ENCODE data around the gene TTC22.

The TTC22 gene

DNA sequence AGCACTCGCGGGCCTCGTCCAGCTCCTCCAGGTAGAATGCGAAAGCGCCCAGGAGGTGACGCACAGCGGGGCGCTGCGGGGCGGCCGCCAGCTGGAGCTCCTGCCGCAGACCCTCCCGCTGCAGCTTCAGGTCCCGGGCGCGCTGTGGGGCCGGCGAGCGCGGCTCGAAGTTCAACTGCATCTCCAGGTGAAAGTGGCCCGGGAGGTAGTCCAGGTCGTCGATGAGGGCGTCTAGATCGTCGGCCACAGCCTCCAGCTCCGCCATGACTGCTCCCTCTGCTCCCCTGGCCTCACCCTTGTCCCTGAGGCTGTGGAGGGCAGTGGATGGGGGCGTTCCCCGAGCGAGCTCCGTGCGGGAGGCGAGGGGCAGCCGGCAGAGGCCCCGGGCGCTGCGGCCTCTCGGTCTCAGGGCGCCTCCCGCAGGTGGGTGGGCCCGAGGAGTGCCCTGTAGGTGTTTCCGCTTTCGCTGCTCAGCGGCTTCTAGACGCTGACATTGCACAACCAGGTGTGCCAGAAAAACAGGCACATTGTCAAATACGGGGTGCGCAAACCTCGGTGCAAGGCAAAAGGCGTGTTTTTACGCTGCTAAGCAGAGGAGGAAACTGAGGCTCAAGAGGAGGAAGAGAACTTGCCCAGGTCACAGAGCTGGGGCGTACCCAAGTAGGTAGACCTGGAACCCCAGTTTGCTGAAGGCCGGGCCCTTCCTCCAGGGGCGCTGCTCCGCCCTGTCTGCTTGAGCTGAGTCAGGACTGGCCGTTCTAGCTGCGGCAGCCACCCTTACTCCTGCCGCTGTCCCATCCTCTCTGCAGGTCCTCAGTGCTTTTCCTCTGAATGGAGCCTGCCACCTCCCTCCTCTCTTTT is at the start of gene TTC22:
TSS of gene TTC22 (minus strand) at position 425 of the 861 bp plus-strand sequence. CDS start at position 265, 160 bp downstream.
- peak; percentile 18 for DNase-seq (ENCODE audit: low read depth, low spot score)

DNA sequence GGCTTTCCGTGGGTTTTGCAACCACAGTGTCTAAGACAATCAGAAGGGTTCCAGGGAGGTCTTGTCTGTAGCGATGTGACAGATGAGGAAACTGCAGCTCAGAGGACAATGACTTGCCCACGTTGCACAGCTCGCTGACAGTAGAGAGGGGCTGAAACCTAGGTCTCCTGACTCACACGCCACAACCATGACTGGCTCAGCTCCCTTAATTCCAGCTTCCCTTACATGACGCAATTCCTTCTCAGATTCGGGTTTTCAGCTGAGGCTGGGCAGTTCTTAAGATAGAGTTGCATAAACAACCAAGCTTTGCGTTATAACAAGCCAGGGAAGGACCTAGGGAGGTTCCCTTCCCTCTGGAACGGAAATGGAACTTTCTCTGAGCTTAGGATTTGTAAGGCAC is 49.6 kb upstream of the TTC22 start:
- DNase-seq (ENCODE audit: low read depth, low spot score): peak; percentile 82

DNA sequence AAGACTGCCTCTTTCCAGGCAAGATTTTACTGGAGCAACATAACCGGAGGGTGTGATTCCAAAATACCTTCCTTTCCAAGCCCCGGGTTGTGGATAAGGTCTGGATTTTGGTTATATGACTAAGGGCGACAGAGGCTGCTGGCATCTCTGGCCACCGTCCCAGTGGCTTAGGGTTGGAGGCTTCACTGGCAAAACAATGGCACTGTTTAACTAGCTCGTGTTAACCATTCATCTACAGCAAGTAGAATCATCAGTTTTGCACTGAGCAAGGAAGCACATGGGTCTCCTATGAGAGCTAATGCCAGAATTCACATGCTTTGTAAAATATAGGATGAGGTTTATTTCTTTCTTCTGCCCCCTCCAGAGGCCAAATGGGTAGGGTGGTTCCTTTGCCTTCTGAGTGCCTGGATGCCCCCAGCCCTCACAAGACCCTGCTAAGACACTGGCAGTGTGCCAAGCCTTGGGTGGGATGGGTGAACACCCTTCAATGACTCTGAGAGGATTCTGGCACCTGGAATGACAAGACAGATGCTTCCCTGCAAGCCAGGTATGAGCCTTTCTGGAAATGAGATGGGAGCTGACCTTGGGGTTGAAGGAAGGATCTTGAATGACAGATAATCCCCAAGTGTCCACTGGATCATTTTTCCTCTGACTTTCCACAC is 49.1 kb upstream of the TTC22 start:
- peak; percentile 55 for DNase-seq (ENCODE audit: low read depth, low spot score)

DNA sequence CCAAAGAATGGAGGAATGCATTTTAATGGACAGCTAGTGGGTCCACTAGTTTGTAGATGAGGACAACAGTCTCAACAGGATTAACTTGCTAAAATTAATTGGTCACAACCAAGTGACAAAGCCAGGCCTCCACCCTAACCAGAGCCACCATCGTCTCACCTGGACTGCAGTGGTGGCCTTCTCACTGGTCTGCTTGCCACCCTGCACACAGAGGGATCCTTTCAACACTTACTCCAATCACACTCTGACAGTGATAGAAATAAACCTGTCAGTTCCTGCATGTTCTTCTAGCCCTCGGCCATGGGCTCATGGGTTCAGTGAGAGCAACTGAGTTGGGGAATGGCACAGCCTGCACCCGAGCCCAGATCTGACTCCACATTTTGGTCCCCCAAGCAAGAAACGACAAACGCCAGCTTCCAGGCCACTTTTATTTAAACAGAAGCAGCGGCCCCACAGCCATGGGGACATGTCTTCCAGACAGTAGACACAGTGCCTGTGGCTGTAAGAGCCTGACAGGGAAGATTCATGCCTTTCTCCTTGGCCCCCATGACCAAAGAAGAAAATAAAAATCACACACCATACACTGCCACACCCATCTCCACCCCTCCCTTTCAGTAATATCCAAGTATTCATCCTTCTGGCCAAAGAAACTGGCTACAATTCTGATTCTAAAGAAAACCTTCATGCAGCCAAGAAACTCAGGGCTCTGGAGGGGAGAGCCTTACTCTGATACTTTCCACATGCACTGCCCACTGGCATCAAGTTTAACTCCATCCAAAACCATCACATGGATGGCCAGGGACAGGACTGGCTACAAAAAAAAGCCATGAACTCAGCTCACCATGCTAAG is 48.3 kb upstream of the TTC22 start:
- DNase-seq (ENCODE audit: low read depth, low spot score): no peak

DNA sequence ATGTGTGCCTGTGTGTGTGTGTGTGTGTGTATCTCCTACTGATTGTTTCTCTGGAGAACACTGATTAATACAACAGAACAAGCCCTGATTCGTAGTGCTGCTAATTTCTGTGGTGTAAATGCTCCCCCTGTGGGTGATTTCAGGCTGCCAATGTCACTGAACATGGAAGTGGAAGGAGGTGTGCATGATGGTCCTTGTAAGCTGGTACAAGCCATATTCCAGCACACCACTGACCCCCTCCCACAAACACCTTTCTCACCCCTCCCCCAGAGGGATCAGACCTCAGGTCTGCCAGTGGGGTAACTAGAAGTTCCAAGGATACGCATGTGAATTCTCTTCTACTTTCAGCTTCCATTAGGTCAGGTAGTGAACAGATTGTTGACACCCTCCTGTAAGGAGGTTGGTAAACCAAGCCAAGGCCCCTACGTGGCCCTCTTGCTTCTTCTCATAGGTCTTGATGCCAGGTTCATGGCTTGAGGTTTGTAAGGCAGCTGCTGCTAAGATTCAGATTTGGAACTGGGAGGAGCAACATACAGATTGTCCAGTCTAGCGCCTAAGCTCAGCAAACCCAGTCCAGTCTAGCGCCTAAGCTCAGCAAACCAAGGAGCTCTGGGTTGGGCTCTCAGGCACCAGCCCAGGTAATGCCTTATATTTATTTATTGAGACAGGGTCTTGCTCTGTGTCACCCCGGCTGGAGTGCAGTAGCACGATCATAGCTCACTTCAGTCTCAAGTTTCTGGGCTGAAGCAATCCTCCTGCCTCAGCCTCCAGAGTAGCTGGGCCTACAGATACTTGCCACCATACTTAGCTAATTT is 47.2 kb upstream of the TTC22 start:
- no peak for DNase-seq (ENCODE audit: low read depth, low spot score)

DNA sequence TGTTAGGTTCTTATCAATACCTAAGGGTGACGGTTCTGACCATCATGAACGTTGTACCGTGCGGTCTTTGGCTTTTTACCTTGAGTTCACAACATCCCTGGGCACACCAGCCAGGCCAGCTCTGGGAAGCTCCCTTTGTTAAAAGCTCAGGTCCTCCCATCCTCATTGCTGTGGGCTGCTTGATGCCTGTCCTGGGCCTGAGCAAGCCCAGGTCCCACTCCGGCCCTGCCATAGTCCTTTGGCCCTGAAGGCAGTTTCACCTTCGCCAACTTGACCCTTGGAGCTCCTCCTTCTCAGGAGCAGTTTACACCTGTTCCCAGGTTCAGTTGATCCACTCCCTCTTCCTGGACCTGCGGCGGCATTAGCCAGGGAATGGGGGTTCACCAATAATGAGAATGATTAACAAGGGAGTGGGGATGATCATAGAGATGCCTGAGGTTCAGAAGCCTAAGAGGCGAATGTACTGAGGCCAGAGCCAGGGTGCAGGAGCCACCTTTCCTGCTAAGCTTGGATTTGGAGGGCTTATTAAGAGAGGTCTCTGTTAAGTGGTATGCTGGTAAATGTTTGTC is 45.7 kb upstream of the TTC22 start:
- DNase-seq (ENCODE audit: low read depth, low spot score): no peak

DNA sequence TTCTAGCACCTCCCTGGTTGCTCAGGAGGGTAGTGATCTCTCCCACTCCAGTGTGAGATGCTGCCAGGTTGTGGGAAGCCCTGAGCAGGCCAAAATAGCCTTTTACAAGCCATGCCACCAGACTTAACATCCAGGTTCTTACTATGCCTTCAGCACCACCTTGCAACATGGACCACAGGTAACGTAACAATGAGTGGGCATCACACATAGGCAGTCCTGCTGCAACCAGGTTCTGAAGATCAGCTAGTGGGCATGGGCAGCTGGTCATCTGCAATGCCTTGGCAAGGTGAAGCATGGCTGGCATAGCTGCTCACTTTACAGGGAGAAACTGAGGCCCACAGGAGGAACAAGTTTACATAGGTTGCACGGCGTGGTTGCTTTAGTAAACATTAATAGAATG is 45.2 kb upstream of the TTC22 start:
- no peak for DNase-seq (ENCODE audit: low read depth, low spot score)

DNA sequence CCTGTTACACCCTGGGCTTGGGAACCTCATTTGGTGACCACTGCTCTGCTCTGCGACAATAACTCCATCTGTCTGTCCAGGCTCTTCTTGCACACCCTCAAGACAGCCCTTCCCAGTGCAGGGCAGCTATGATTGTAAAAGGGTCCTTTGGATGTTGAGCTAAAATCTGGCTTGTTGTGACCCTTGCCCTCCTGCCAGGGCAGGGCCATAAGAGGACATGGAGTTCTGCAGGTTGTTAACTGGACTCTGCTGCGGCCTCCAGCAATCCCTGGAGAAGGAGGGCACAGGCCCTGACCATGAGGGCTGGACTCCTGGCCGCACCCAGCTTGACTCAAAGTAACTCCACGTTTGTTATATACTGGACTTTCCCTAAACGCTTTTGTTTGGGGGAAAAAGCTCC is 44.6 kb upstream of the TTC22 start:
- no peak for DNase-seq (ENCODE audit: low read depth, low spot score)

DNA sequence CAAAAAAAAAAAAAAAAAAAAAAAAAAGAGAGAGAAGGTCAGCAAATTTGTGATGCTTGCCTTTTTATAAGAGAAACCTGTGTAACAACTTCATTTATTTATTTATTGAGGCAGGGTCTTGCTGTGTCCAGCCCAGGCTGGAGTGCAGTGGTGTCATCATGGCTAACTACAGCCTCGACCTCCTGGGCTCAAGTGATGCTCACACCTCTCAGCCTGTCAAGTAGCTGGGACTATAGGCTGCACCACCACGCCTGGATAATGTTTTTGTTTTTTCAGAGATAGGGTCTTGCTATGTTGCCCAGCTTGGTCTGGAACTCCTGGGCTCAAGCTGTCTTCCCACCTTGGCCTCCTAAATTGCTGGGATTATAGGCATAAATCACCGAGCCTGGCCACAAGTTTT is 43.4 kb upstream of the TTC22 start:
- no peak for DNase-seq (ENCODE audit: low read depth, low spot score)

DNA sequence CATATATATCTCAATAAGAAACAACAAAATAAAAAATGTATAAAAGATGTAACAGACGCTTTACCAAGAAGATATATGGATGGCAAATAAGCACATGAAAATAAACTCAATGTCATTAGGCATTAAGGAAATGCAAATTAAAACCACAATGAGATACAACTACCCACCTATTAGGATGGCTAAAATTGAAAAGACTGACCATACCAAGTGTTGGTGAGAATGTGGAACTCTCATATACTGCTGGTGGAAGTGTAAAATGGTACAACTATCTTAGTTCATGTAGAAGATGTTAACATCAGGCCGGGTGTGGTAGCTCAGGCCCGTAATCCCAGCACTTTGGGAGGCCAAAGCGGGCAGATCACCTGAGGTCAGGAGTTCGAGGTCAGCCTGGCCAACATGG is 42.3 kb upstream of the TTC22 start:
- DNase-seq (ENCODE audit: low read depth, low spot score): no peak

DNA sequence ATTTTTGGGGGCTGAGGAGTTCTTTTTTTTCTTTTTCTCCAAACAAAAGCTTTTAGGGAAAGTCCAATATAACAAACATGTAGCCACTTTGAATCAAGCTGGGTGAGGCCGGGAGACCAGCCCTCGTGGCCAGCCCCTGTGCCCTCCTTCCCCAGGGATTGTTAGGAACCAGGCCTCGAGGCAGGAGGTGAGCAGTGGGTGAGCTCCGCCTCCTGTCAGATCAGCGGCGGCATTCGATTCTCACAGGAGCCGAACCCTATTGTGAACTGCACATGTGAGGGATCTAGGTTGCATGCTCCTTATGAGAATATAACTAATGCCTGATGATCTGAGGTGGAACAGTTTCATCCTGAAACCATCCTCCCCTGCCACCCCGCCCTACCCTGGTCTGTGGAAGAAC is 41.8 kb upstream of the TTC22 start:
- DNase-seq (ENCODE audit: low read depth, low spot score): no peak

DNA sequence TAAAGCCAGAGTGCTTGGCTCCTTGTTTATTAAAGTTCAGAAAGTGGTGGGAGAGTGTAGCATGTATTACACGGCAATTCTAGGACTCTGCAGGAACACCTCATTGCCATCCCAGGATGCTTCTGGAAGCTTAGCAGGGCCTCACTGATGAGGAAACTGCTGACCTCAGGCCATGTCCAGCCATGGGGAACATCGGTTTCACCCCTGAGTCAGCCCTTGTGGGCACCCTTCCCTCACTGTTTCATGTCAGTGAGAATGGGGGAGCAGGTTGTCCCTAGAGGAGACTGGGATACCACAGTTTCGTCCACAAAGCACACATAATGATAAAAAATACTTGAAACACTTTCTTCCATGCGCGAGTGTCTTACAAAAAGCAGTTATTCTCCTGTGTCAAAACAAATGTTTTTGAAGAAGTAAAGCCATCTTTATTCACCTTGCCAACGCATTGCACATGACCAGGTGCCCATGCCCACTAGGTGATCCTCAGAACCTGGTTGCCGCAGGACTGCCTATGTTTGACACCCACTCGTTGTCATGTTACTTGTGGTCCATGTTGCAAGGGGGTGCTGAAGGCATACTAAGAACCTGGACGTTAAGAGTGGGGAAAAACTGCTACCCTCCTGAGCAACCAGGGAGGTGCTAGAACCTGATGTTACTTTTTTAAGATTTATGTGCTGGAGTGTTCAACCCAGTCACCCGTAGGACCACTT is 41.2 kb upstream of the TTC22 start:
- no peak for DNase-seq (ENCODE audit: low read depth, low spot score)

DNA sequence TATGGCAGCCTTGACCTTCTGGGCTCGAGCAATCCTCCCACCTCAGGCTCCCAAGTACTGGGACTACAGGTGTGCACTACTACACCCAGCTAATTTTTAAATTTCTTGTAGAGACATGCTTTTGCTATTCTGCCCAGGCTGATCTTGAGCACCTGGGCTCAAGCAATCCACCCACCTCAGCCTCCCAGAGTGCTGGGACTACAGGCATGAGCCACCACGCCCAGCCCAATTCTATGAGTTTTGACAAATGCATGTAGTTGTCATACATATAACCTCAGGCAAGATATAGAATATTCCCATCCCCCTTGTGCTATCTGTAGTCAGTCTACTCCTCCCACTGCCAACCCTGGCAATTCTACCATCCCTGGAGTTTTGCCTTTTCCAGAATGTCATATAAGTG is 38.7 kb upstream of the TTC22 start:
- no peak for DNase-seq (ENCODE audit: low read depth, low spot score)

DNA sequence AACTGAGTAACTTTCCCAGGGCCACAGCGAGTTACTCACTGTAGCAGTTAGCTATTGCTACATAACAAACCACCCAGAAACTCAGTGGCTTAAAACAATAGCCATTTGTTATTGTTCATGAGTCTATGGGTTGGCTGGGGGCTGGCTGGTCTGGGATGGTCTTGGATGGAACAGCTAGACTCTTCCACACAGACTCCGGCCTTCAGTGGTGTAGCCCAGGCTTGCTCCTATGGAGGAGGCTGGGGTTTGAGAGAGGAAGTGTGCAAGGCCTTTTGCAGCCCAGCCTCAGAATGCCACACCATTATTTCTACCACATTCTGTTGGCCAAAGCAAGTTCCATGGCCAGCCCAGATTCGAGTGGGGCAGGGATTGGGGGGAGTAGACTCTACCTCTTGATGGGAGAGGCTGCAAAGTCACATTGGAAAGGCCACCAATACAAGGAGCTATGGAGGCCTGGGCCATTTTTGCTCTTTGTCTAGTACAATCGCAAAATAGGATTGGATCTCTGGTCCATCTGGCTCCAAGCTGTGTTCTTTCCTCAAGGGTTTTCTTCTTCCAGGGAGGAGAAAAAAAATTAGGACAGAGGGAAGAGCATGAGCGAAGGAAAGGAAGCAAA is 37.5 kb upstream of the TTC22 start:
- no peak for DNase-seq (ENCODE audit: low read depth, low spot score)

DNA sequence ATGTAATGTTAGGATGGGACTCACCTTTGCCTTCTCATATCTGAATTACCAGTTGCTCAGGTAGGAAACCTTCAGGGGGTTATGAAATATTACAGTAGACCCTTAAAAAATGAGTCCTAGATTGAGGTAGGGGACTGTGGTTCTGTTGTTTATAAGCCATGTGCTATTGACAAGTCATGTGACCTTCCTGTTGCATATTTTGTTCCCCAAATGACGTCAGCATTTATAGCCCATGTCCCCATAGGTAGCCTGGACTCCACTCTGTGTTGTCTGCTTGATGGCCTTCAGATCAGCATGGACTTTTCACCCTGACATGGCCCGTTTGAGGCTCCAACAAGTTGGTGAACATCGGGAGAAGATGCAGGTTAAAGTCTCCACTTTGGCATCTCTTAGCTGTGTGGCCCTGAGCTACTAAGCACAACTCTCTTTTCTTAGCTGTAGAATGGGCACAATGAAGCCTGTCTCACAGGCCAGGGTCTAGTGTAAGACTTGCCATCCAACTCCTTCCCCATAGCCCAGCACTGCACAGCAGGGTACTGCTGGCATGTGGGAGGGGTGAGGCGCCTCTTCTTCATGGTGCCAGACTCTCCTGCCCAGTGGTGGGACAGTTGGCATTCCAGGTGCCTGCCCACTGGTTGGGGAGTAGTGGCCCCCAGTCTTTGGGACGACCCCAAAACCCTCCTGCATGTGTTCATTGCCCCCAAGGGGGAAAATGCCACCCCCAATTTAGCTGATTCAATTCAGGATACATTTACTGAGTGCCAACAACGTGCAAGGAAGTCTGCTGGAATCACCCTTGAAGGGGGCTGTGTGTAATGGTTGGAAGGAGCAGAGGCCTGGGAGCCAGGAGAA is 36.1 kb upstream of the TTC22 start:
- no peak for DNase-seq (ENCODE audit: low read depth, low spot score)

DNA sequence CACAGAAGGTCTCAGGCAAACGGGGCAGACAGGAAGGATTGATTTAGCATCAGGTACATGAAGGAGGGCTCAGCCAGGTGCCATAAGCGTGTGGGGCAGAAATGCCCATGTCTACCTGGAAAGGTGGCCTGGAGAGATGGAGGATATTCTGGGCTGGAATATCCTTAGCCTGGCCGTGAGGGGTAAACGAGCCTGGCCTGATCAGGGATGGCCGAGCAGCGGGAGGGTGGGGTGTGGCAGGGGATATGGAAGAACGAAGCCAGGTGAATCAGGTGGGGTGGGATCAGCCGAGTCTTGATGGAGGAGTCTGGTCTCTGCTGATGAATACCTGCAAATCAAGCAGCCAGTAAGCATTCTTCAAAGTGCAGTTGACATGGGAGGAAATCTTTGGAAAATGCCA is 35.5 kb upstream of the TTC22 start:
- DNase-seq (ENCODE audit: low read depth, low spot score): no peak

DNA sequence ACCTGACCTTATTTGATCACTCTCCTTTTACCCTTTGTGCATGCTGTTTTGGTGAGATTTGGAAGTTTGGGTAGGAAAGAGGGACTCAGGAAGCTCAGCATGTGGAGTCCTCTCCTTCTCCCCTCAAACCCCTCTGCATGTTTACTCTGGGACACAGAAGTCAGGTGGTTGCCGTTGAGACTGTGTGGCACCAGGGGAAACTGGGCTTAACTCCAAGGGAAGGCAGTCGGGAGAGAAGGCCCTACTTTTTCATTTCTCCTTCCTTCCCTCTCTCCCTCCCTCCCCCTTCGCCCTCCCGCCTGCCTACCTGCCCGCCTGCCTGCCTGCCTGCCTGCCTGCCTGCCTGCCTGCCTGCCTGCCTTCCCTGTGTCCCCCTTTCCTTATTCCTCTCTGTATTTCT is 34.8 kb upstream of the TTC22 start:
- DNase-seq (ENCODE audit: low read depth, low spot score): no peak

DNA sequence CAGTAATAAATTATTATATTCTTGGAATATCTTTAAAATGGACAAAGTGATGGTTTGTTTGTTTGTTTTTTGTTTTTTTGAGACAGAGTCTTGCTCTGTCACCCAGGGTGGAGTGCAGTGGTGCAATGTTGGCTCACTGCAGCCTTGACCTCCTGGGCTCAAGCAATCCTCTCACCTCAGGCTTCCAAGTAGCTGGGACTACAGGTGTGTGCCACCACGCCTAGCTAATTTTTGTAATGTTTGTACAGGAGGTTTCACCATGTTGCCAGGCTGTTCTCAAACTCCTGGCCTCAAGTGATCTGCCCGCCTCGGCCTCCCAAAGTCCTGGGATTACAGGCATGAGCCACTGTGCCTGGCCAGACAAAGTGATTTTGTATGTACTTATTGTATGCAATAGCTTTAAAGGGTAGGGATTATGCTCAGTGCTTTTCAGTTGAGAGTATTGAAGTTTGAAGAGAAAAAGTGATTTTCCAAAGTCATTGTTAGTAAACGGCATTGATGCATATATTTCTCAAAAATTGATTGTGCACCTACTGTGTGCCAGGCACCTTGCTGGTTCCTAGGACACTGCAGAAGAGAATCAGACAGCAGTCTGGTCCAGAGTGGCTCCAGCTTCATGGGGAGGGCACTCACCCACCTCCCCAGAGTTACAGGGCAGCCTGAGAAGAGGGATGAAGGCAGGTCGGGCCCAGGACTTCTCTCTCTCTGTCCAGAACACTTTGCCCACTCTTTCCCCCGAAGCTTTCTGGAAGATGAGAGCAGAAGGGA is 34.2 kb upstream of the TTC22 start:
- no peak for DNase-seq (ENCODE audit: low read depth, low spot score)

Data from astrocyte of the hippocampus (primary cell).